C4-2B (cell line): ENCODE results near the gene FAS.

Experiments used
- H3K27ac ChIP-seq: fragments of 450-650 bp; 2 replicates; pipeline ENCODE4 v1.5.1; 2017
- ZFX ChIP-seq: fragments of 450-650 bp; IDR thresholded peaks from 2 replicates; pipeline ENCODE4 v1.6.1; 2017
- TF ChIP-seq, protein P1 (sequence below): fragments of 450-650 bp; conservative IDR thresholded peaks from 2 replicates; pipeline ENCODE4 v1.5.1; 2017; ENCODE audit warnings: mild to moderate bottlenecking

FAS gene

DNA sequence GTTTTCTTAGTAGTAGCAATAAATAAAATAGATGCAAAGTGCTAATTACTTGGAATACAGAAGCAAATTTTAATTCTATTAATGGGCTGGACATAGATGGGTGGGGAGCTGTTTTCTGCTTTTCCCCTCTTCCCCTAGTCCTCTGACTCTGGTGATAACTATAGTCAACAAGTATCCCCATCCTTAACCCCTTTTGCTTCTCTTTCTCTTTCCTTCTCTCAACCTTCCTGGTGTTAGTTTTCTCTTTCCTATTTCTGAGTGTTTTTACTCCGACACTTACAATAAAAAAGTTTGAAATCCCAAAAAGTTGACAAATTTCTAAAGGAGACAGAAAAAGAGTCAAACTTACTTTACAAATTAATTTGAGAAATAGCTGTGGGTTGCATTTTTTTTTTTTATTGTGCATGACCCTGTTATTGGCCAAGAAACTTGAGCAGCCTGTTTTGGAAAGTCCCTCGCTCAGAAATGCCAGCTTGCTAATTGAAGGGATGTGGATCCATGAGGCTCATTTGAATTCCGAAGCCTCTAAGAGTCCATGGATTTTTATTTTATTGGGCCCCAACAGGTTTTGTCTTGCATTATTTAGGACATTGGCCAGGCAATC is 2.4 kb downstream of the FAS start:
- TF ChIP-seq, protein P1, sequence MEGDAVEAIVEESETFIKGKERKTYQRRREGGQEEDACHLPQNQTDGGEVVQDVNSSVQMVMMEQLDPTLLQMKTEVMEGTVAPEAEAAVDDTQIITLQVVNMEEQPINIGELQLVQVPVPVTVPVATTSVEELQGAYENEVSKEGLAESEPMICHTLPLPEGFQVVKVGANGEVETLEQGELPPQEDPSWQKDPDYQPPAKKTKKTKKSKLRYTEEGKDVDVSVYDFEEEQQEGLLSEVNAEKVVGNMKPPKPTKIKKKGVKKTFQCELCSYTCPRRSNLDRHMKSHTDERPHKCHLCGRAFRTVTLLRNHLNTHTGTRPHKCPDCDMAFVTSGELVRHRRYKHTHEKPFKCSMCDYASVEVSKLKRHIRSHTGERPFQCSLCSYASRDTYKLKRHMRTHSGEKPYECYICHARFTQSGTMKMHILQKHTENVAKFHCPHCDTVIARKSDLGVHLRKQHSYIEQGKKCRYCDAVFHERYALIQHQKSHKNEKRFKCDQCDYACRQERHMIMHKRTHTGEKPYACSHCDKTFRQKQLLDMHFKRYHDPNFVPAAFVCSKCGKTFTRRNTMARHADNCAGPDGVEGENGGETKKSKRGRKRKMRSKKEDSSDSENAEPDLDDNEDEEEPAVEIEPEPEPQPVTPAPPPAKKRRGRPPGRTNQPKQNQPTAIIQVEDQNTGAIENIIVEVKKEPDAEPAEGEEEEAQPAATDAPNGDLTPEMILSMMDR: no peak
- TF ChIP-seq ZFX: no peak
- H3K27ac ChIP-seq: no peak overlapping the region

DNA sequence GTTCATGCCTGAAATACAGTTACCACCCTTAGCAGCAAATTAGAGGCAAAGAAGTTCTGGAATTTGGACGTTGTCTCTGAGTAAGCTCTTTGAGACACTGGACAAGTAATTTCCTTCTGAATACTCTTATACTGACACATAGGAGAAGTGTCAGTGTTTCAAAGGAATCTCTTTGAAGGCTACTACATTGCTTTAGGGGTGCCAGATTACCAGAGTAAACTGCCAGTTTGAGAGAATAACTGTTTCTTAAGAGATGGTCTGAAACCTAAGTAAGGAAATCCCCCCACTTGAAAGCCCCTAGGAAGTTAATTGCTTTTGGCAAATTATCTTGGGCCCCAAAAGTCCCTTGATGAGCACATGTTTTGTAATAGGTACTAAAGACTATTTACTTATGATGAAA is 3.4 kb downstream of the FAS start:
- no peak overlapping the region for H3K27ac ChIP-seq
- TF ChIP-seq, protein P1: no peak
- TF ChIP-seq ZFX: no peak

DNA sequence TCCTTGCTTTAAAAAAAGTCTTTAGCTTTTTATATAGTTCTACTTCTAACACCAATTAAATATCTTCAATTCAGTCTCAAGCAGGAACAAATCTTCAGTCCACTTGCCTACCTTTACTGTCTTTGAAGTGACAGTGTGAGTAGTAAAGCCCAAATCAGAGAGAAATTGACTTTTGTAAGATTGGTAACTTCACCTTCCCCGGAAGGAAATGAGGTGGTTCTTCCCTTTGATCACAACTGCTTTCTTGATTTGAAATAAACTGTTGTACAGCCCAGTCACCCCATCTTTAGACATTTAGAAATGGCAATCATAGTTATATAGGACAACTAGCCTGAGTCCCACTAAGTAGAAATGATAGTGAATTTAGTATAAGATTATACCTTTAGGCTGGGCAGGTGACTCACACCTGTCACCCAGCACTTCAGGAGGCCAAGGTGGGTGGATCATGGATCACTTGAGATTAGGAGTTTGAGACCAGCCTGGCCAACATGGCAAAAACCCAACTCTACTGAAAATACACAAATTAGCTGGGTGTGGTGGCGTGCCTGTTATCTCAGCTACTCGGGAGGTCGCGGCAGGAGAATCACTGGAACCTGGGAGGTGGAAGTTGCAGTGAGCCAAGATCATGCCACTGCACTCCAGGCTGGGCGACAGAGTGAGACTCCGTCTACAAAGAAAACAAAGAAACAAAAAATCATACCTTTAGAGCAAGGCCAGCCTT is 4.7 kb downstream of the FAS start:
- TF ChIP-seq, protein P1: no peak
- no peak for TF ChIP-seq ZFX
- H3K27ac ChIP-seq: no peak overlapping the region

DNA sequence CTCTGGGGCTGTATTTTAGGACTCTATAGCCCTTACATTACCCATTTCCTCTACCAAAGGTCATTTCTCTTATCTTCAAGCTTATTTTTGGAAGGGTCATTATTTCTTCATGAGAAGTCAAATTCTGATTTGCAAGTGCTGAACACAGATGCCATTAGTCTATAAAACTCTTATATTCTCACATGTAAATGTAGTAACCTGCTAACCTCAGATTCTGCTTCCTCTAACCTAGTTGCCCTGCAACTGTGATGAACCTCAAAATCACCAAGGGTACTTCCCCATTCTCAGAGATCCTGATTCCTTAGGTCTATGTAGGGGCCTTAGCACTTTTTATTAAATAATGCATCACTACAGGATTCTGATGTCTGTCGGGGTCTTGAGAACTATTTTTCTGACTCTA is 6.3 kb downstream of the FAS start:
- TF ChIP-seq, protein P1: no peak
- no peak for TF ChIP-seq ZFX
- no peak overlapping the region for H3K27ac ChIP-seq

DNA sequence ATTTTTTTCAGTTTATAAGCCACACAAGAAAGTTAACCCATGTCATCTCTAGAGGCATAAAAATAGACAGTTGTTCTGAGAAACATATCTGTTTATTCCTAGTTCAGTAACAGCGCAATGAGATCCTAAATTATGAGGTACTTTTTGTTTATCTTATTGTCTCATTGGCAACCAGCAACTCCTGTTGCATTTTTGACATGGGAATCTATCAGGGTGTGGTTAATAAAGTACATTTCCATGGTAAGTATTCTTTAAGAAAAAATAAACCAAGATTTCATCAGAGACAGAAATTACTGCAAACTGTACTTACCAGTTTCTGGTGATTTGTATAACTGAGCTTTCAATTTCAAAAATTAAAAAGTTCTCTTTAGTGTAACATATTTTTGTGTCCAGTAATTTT is 9.0 kb downstream of the FAS start:
- no peak overlapping the region for H3K27ac ChIP-seq
- no peak for TF ChIP-seq ZFX
- TF ChIP-seq, protein P1: no peak

DNA sequence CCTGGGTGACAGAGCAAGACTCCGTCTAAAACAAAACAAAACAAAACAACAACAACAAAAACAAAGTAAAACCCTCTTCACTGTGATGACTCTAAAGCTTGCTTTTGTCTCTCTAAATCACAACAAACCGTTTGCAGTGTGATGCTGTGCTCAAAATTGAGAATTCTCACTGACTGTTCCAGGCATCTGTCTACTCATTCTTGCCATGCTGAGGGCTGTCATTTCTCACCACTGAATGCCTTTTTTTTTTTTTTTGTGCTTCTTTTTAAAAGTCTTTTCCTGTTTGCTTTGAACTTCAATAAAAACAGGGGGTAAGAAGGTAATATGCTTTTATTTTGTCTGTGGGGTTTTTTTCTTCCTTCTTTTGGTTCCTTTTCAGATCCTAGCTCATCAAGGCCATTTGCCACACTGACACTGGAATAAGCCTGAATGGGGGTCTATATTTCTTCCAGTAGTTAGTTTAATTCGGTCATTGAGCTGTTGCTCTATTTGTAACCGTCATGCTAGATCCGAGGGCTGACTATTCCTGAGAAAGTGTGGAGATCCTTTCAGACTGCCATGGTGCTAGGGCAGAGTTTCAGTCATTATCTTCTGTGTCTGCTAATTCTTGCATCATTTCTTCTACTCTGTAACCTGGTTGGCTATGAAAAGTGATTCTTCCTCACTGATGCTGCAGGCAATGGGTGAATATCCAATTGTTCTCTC is 10.6 kb downstream of the FAS start:
- TF ChIP-seq ZFX: no peak
- TF ChIP-seq, protein P1: no peak
- H3K27ac ChIP-seq: no peak overlapping the region

DNA sequence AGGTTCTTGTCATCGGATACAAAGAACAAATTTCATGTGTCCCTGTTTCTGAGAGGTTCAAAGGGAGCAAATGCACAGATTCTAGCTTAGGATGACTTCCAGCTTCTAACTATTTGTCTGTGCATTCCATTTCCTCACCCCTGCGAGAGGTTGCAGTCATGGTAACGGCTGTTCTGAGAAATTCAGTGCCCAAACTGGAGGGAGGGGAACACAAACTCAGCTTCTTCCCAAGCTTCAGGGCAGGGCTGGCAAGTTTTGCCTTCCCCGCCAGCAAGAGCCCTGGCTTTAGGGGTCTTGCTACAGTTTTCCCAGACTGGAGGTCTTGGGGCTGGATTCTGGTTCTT is 11.1 kb downstream of the FAS start:
- TF ChIP-seq, protein P1: no peak
- TF ChIP-seq ZFX: no peak
- no peak overlapping the region for H3K27ac ChIP-seq
